M059J (cell line): Measurements from ENCODE around the gene CCKAR. TPM values are rescaled to one million over a fixed set of nuclear protein-coding genes. Genes with fewer than 3 reads are reported as not detected.

Experiments used
- DNase-seq: peaks from one replicate; pipeline ENCODE4 v3.0.0-alpha.2; 2012; ENCODE audit warnings: low read depth
- total RNA-seq: library from RNA; depleted of rRNA; stranded (reverse); fragments of >200 nt; shearing (Covaris generic); gene quantifications from 2 replicates; pipeline ENCODE4 v1.2.3, GENCODE V29; 2014; rRNA removed

CCKAR gene
- total RNA-seq = 26.1 and 35.7 TPM in 2 replicates

DNA sequence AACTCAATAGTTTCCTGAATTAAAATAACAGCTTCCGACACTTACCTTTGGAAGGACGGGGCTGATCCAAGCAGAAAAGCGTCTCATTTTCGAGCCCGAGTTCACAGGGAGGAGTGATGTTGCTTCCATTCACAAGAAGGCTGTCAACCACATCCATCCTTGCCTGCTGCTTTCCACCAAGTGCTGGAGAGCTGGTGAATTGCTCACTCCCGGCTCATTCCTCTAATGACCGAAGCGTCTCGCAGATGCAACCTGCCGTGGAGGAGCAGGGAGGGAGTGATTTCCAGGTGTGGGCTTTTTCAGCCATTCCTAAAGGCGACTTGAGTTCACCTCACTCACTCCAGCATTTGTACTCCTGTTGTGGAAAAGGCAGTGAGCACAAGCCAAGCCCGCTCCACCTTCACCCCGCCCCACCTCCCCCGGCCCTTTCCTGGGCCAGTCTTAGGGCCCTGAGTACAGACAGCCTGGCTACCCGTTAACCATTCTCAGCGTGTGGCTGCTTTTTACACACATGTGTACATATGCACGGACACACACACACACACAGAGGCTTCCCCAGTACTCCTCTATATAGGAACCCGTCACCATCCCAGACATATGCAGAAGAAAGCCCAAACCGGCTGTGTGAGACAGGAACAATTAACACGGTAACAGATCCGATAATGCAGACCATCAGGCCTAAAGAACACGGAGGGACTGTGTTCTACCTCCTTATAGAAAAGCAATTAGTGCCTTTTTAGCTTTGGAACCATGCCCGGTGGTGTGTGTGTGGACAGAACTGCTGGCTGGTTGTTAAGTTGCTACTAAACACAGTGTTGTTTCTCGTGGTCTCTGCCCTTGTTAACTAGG, at the start of gene CCKAR:
Gene CCKAR, minus strand, starts transcription at position 374 of the 849 bp plus-strand sequence. Its CDS starts 217 bp downstream, at position 157.
- DNase-seq = peak; percentile 50

DNA sequence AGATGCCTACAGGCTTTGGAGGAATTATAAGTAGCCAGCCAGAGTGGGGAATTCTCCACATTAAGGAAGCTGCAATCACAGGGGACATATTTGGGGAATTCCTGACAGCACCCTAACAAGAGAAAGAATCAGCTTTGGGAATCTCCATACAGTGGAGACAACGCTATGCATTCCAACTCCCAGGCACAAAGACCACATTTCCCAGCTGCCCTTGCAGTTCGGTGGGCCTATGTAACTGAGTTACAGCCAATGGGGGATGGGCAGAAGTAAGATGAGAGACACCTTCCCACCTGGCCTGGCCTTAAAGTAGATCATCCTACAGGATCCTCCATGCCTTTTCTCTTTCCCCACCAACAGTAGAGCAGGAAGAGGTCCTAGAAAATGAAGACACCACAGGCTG, 43.4 kb upstream of the CCKAR start:
- DNase-seq = no peak

DNA sequence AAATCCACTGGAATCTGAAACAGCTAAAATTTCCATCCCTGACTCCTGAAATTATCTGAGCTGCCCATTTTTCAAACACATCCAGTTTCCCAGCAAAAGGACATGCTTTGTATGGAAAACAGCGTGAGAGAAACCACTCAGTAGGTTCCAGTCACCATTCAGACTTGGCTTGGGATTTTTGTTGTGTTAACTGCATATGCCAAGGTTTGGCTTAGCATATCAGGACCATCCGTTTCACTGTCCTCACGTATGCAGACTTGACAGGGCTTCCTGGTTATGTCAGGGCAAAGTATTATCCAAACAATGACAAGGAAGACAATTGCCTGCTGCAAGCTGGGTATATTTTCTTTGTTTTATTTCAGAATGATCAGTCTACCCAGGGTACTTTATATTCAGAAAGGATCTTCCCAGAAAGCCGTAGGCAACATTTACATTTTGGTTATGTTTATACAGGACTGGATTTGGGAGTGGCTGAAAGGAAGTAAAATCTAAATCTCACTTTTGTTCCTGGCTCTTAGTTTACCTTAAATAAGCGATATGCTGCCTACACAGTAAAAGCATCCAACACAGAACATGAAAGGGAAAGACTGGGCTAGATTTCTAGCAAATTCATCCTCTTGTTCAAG, 41.3 kb upstream of the CCKAR start:
- no peak for DNase-seq

GRCh38 chr4:26530099-26530498, 39.8 kb upstream of the CCKAR start:
- no peak for DNase-seq

GRCh38 chr4:26529479-26529878, 39.2 kb upstream of the CCKAR start:
- DNase-seq = no peak

- peak; percentile 64 for DNase-seq
Observed at GRCh38 chr4:26525771-26526150, 35.5 kb upstream of the CCKAR start.

GRCh38 chr4:26525136-26525770, 35.0 kb upstream of the CCKAR start:
- DNase-seq = peak; percentile 78

DNA sequence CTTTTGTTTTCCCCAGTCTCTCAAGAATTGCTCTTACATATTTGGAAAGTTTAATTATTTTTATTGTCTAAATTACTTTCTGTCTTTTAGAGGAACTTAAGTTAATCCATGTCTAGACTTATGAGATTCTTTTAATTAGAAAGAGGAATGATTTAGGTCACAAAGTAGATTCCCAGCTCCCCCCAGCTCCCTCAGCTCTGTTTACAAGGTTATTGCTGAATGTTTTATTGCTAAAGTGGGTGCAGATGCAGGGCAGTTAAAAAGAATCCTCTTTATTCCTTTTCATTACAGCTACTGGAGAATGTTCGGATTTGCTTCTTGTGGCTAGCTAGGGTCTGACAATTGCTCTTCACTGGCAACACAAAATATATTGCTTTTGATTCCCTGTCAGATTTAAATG, 33.7 kb upstream of the CCKAR start:
- no peak for DNase-seq

DNA sequence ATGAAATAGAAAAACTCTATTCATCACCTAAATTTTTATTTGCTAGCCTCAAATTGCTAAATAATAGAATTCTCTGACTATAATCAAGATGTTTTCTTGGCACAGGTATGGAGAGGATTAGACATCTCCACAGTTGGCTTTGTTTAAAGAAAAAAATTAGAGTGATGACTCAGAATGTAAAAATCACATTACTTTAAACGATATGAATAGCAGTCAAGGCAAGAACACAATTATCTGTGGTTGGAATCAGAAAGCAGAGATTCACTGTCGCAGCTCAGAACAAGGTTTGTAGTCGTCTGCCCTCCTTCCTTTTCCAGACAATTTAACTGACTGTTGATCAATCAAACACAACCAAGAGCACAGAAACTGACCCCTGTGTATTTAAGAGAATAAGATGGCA, 32.2 kb upstream of the CCKAR start:
- peak; percentile 85 for DNase-seq

GRCh38 chr4:26520728-26521450, 30.6 kb upstream of the CCKAR start:
- DNase-seq = peak; percentile 26

- no peak for DNase-seq
Observed at GRCh38 chr4:26515936-26516335, 25.7 kb upstream of the CCKAR start.

GRCh38 chr4:26510334-26510964, 20.2 kb upstream of the CCKAR start:
- DNase-seq = peak; percentile 42

- peak; percentile 22 for DNase-seq
Observed at GRCh38 chr4:26509681-26510333, 19.5 kb upstream of the CCKAR start.

- no peak for DNase-seq
Observed at GRCh38 chr4:26507286-26507685, 17.0 kb upstream of the CCKAR start.

- DNase-seq = no peak
Observed at GRCh38 chr4:26503844-26504243, 13.6 kb upstream of the CCKAR start.

DNA sequence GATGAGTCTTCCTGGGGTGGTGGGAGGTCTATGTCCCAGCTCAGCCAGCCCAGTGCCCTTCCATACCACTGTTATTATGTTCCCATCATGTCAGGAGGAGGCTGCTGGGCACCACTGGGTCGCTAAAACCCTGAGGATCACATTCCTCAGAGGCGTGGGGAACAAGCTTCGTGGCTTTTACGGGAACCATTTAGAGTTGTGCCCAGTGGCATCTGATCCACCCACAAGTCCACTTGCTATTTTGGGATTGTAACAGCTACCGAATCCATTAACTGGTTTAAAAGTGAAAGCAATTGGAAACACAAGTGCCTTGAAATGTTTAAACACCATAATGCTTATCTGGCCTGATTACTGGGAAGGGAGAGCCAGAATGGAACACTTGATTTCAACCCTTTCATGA, 13.1 kb upstream of the CCKAR start:
- DNase-seq = peak; percentile 43

GRCh38 chr4:26500565-26500999, 10.3 kb upstream of the CCKAR start:
- peak; percentile 96 for DNase-seq

- DNase-seq = no peak
Observed at GRCh38 chr4:26496207-26496783, 6.0 kb upstream of the CCKAR start.

- DNase-seq = no peak
Observed at GRCh38 chr4:26493461-26493860, 3.2 kb upstream of the CCKAR start.

GRCh38 chr4:26491449-26492170, 1.3 kb upstream of the CCKAR start:
- no peak for DNase-seq
